ENCODE measurements around the gene CD1E. TPM values are rescaled to one million over a fixed set of nuclear protein-coding genes. Genes with fewer than 3 reads are reported as not detected.
"Not testable (repeated sequence)": the region's sequence is repeated elsewhere in the genome, so short reads cannot be mapped to it uniquely, and the experiment has no call there.

CD1E gene
- total RNA-seq, 2 experiments from 2014 or later, result not detected

DNA sequence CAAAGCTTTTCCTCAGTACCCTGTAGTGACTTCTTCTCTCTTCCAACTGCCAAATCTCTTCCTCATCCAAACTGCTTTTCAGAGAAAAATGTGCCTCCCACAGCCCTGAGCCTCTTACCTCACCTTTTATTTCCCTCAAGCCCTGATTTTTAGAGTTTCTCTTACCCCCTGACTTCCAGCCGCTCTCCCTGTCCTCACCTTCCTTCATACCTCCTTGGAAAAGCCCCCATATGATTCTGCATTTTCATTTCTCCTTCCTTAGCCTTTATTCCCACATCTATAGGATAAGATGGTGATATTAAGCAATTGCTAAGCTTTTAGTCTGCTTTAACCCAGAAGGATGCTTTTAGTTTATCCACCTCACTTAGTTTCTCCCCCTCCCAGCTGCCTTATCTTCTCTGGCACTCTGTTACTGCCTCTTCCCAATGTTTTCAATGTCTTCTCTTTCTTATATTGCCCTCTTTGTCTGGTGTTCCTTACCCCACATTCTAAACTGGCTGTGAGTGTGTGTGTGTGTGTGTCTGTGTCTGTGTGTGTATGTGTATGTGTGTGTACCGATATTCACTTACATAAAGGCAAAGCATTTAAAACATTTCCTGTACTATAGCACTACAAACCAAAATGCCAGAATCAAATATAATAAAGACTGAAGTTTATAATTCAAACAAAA, 22.1 kb upstream of the CD1E start, which contains the start of gene CD1B:
CD1B (minus strand) TSS at position 51 of the 670 bp plus-strand sequence. CDS start 108 bp downstream, outside the sequence.
- H3K4me1 Mint-ChIP-seq, result peaks cover 15% of the 10 kb centered on the region
- ATAC-seq (no peak), DNase-seq (no peak)
- ChIA-PET POLR2A (no interaction called here), CTCF (interaction anchor here (1.0 kb wide), 1 partner anchor 127 kb away, joined by 6 read pairs; no protein-coding TSS in a partner anchor)
- intact Hi-C loops (cut with DNase I, micrococcal nuclease), result loop anchor here (2.0 to 5.0 kb wide), 3 partner anchors 84 to 127 kb away; no protein-coding TSS in a partner anchor
- H3K4me3 Mint-ChIP-seq, result no peak within 1 kb of the TSS
- peaks cover 2% of the 10 kb centered on the region for H3K27me3 Mint-ChIP-seq
- H3K36me3 Mint-ChIP-seq (ENCODE audit: low read depth), result no peaks in the 10 kb centered on the region
- no peak within 1 kb of the TSS for H3K27ac Mint-ChIP-seq
- H3K9me3 Mint-ChIP-seq (ENCODE audit: low read depth), result no peaks in the 10 kb centered on the region

DNA sequence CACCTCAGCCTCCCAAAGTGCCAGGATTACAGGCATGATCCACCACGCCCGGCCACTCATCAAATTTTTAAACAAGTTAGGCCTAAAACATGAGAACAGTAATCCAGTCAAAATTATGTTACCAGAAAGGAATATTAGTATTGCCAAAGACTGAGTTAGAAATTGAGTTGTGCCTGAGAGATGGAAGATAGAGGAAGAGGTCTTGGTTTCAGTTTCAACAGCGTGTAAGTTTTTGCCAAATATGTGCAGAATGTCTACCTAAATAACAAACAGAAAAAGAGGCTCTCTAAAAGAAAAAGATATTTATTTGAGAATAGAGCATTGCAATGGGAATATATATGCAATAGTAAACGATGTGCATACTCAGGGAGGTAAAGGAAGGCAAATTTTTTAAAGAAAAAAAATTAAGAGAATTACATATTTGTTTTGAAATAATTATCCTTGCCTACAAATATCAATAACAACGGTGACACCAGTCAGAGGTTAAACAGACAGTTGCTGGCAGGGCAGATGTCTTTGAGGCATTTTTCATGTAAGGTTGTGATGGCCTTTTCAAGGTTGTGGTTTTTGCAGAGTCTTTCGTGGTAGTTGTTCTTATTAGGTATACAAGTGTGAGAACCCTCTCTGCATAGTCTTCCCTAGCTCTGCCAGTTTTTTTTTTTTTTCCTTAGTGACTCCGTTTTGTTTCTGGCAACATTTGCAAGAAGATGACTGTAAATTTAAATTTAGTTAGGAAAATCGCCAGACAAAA, 20.1 kb upstream of the CD1E start:
- H3K9me3 Mint-ChIP-seq (ENCODE audit: low read depth), result peaks cover 8% of the 10 kb centered on the region
- intact Hi-C loops (cut with DNase I, micrococcal nuclease), result loop anchor here in 1 of 2 experiments (5.0 kb wide), 1 partner anchor 86 kb away; no protein-coding TSS in a partner anchor
- peaks cover 15% of the 10 kb centered on the region for H3K4me1 Mint-ChIP-seq
- ChIA-PET CTCF (interaction anchor here (0.6 to 0.7 kb wide), 2 partner anchors 130 to 178 kb away, joined by 3 read pairs; no protein-coding TSS in a partner anchor), POLR2A (no interaction called here)
- H3K4me3 Mint-ChIP-seq, result no peak overlapping the region
- H3K36me3 Mint-ChIP-seq (ENCODE audit: low read depth), result no peaks in the 10 kb centered on the region
- ATAC-seq (no peak), DNase-seq (no peak)
- peaks cover under 1% of the 10 kb centered on the region for H3K27me3 Mint-ChIP-seq
- H3K27ac Mint-ChIP-seq, result no peak overlapping the region

DNA sequence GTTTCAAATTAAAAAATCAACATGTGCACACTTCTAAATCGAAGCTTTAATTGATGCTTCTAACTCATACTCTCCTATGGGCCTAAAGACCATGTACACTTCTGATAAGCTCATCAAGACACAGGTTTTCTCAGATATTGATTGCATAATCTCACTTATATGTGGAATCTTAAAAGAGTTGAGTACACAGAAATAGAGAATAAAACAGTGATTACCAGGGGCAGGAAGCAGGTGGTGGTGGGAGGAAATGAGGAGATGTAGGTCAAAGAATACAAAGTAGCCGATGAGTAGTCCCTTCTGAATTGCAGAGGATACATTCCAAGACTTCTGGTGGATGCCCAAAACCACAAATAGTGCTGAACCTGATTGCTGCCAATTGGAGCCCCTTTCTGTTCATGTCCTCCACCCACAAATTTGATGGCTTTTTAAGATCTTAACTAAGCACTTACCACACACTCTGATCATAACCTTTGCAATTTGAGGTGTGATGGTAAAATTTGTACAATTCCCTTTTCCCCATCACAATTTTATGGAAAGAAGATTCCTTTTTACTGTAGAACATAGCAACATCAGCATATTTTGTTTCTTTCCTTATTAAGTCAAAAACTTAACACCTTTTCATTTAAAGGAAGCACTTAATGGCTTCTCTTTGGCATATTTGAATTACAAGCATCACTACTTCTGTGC, 19.0 kb upstream of the CD1E start:
- H3K36me3 Mint-ChIP-seq (ENCODE audit: low read depth), result no peaks in the 10 kb centered on the region
- peaks cover 15% of the 10 kb centered on the region for H3K4me1 Mint-ChIP-seq
- H3K4me3 Mint-ChIP-seq, result no peak overlapping the region
- peaks cover 14% of the 10 kb centered on the region for H3K9me3 Mint-ChIP-seq (ENCODE audit: low read depth)
- intact Hi-C loops (cut with DNase I, micrococcal nuclease), result loop anchor here in 1 of 2 experiments (5.0 kb wide), 1 partner anchor 87 kb away; no protein-coding TSS in a partner anchor
- peaks cover 4% of the 10 kb centered on the region for H3K27me3 Mint-ChIP-seq
- ChIA-PET CTCF (no interaction called here), POLR2A (no interaction called here)
- DNase-seq (no peak), ATAC-seq (no peak)
- no peak overlapping the region for H3K27ac Mint-ChIP-seq

DNA sequence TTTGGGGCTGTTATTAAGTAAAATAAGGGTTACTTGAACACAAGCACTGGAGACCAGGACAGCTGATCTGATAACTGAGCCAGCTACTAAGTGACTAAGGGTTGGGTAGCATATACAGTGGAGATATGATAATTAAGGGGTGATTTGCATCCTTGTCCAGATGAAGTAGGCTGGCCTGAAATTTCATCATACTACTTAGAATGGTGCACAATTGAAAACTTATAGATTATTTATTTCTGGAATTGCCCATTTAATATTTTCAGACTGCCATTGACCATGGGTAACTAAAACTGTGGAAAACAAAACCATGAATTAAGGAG, 18.5 kb upstream of the CD1E start:
- H3K36me3 Mint-ChIP-seq (ENCODE audit: low read depth), result no peaks in the 10 kb centered on the region
- peaks cover 14% of the 10 kb centered on the region for H3K9me3 Mint-ChIP-seq (ENCODE audit: low read depth)
- no peak overlapping the region for H3K27ac Mint-ChIP-seq
- intact Hi-C loops (cut with DNase I, micrococcal nuclease), result no loop called here
- CTCF ChIA-PET, result interaction anchor here (0.6 kb wide), 1 partner anchor 1671 kb away, joined by 4 read pairs; no protein-coding TSS in a partner anchor
- DNase-seq (no peak), ATAC-seq (no peak)
- no peak overlapping the region for H3K4me3 Mint-ChIP-seq
- peaks cover 4% of the 10 kb centered on the region for H3K27me3 Mint-ChIP-seq
- peaks cover 15% of the 10 kb centered on the region for H3K4me1 Mint-ChIP-seq
- POLR2A ChIA-PET, result no interaction called here

DNA sequence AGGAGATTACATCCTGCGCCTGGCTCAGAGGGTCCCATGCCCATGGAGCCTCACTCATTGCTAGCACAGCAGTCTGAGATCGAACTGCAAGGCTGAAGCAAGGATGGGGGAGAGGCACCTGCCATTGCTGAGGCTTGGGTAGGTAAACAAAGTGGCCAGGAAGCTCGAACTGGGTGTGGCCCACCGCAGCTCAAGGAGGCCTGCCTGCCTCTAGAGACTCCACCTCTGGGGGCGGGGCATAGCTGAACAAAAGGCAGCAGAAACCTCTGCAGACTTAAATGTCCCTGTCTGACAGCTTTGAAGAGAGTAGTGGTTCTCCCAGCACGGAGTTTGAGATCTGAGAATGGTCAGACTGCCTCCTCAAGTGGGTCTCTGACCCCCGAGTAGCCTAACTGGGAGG, 17.3 kb upstream of the CD1E start:
- Mint-ChIP-seq H3K9me3 (ENCODE audit: low read depth) (peaks cover 15% of the 10 kb centered on the region), H3K4me1 (peaks cover 15% of the 10 kb centered on the region)
- CTCF ChIA-PET; H3K36me3 Mint-ChIP-seq (ENCODE audit: low read depth); H3K4me3 Mint-ChIP-seq; H3K27me3 Mint-ChIP-seq; H3K27ac Mint-ChIP-seq; ATAC-seq; POLR2A ChIA-PET; intact Hi-C loops (cut with DNase I, micrococcal nuclease): not testable (repeated sequence)
- peak; percentile 20 for DNase-seq

DNA sequence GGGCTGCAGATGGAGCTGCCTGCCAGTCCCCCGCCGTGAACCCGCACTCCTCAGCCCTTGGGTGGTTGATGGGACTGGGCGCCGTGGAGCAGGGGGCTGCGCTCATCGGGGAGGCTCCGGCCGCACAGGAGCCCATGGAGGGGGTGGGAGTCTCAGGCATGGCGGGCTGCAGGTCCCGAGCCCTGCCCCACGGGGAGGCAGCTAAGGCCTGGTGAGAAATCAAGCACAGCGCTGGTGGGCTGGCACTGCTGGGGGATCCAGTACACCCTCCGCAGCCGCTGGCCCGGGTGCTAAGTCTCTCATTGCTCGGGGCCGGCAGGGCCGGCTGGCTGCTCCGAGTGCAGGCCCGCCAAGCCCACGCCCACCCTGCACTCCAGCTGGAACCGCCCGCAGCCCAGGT, 4.7 kb upstream of the CD1E start:
- intact Hi-C loops (cut with DNase I, micrococcal nuclease); H3K27ac Mint-ChIP-seq; POLR2A ChIA-PET; ATAC-seq; CTCF ChIA-PET; DNase-seq; H3K36me3 Mint-ChIP-seq (ENCODE audit: low read depth); H3K27me3 Mint-ChIP-seq; H3K4me1 Mint-ChIP-seq; H3K9me3 Mint-ChIP-seq (ENCODE audit: low read depth); H3K4me3 Mint-ChIP-seq: not testable (repeated sequence)

DNA sequence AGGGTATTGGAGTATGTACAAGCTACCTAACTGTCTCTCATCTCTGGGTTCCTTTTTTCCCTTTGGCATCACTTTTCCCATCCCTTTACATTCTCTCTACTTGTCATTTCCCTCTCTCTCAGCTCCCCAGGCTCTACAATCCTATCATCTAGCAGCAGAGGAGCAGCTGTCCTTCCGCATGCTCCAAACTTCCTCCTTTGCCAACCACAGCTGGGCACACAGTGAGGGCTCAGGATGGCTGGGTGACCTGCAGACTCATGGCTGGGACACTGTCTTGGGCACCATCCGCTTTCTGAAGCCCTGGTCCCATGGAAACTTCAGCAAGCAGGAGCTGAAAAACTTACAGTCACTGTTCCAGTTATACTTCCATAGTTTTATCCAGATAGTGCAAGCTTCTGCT, 561 bp downstream of the CD1E start:
- DNase-seq (no peak), ATAC-seq (no peak)
- H3K4me3 Mint-ChIP-seq, result no peak overlapping the region
- peaks cover 28% of the 10 kb centered on the region for H3K27me3 Mint-ChIP-seq
- ChIA-PET CTCF (interaction anchor here (1.4 kb wide), 1 partner anchor 12 kb away, joined by 5 read pairs; no protein-coding TSS in a partner anchor), POLR2A (no interaction called here)
- peaks cover 3% of the 10 kb centered on the region for H3K4me1 Mint-ChIP-seq
- no peak overlapping the region for H3K27ac Mint-ChIP-seq
- no peaks in the 10 kb centered on the region for H3K36me3 Mint-ChIP-seq (ENCODE audit: low read depth)
- no peaks in the 10 kb centered on the region for H3K9me3 Mint-ChIP-seq (ENCODE audit: low read depth)
- intact Hi-C loops (cut with DNase I, micrococcal nuclease), result no loop called here

DNA sequence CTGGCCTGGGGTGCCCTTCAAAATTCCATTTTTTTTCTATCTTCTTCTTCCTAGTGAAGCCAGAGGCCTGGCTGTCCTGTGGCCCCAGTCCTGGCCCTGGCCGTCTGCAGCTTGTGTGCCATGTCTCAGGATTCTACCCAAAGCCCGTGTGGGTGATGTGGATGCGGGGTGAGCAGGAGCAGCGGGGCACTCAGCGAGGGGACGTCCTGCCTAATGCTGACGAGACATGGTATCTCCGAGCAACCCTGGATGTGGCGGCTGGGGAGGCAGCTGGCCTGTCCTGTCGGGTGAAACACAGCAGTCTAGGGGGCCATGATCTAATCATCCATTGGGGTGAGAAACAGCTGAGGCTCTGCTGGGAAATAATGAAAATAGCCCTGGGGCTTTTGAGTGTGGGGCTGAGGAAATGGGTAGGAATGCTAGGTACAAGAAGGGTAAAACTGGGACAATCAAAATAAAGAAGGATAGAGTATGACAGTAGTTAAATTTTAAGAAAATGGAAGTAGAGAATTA, 2.1 kb downstream of the CD1E start:
- H3K27me3 Mint-ChIP-seq, result peaks cover 29% of the 10 kb centered on the region
- no peaks in the 10 kb centered on the region for H3K9me3 Mint-ChIP-seq (ENCODE audit: low read depth)
- no peak overlapping the region for H3K4me3 Mint-ChIP-seq
- no peaks in the 10 kb centered on the region for H3K36me3 Mint-ChIP-seq (ENCODE audit: low read depth)
- ChIA-PET POLR2A (no interaction called here), CTCF (interaction anchor here (0.7 kb wide), 1 partner anchor 28 kb away, joined by 3 read pairs; no protein-coding TSS in a partner anchor)
- H3K27ac Mint-ChIP-seq, result no peak overlapping the region
- intact Hi-C loops (cut with DNase I, micrococcal nuclease), result no loop called here
- ATAC-seq, result no peak
- peaks cover 3% of the 10 kb centered on the region for H3K4me1 Mint-ChIP-seq
- DNase-seq, result no peak

DNA sequence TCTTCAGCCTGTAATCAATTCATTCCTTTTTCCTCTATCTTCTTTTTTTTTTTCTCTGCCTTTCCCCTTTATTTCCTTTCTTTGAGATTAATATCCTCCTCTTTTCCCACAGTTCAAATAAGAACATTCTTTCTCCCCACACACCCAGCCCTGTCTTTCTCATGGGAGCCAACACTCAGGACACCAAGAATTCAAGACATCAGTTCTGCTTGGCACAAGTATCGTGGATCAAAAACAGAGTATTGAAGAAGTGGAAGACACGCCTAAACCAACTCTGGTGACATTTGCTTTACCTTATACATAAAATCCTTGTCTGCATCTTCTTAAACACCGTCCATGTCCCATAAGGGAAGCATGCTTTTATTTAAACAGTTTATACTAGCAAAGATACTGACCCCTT, 2.9 kb downstream of the CD1E start:
- Mint-ChIP-seq H3K4me1 (peaks cover 3% of the 10 kb centered on the region), H3K36me3 (ENCODE audit: low read depth) (no peaks in the 10 kb centered on the region), H3K9me3 (ENCODE audit: low read depth) (no peaks in the 10 kb centered on the region), H3K4me3 (no peak overlapping the region), H3K27ac (no peak overlapping the region), H3K27me3 (peaks cover 29% of the 10 kb centered on the region)
- ChIA-PET CTCF (interaction anchor here (0.7 kb wide), 1 partner anchor 27 kb away, joined by 3 read pairs; no protein-coding TSS in a partner anchor), POLR2A (no interaction called here)
- ATAC-seq (no peak), DNase-seq (no peak)
- intact Hi-C loops (cut with DNase I, micrococcal nuclease), result no loop called here

DNA sequence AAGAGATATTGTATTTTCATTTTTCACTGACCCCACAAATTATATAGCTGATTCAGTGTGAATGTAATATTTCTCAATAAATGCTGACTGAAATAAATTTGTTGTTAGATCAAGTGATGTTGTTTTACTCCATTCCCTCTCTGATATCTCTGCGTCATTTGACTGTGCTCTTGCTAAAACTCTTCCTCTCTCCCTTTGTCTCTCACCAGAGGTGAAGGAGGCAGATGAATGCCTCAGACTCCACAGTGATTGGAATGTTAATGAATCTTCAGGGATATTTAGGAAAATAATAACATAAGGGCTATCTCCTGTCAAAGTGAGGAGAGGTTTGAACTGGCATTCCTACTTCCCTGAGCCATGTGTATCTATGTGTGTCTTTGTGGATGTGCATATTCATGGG, 3.7 kb downstream of the CD1E start:
- Mint-ChIP-seq H3K9me3 (ENCODE audit: low read depth) (no peaks in the 10 kb centered on the region), H3K4me3 (no peak overlapping the region), H3K27me3 (peaks cover 29% of the 10 kb centered on the region), H3K4me1 (peaks cover 3% of the 10 kb centered on the region), H3K36me3 (ENCODE audit: low read depth) (no peaks in the 10 kb centered on the region), H3K27ac (no peak overlapping the region)
- DNase-seq (no peak), ATAC-seq (no peak)
- CTCF ChIA-PET, result no interaction called here
- intact Hi-C loops (cut with DNase I, micrococcal nuclease), result no loop called here
- POLR2A ChIA-PET, result no interaction called here

DNA sequence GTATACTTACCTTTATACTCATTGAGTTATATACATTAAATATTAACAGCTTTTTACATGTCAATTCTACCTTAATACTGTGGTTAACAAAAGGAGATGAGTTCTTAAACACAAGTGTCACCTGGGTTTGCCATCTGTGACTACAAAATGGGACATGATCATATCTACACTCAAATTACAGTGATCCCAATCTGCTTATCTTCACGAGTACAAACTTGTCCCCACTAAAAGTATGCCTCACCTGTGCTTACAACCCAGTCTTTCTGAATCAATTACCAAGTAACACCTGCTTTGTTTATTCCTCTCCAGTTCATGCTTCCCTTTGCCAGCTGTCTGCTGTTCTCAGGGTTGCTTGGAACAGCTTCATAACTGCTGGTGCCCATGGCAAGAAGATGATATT, 8.8 kb downstream of the CD1E start:
- no peak for ATAC-seq
- H3K4me1 Mint-ChIP-seq, result no peaks in the 10 kb centered on the region
- H3K27me3 Mint-ChIP-seq, result peaks cover 12% of the 10 kb centered on the region
- CTCF ChIA-PET, result no interaction called here
- H3K27ac Mint-ChIP-seq, result no peak overlapping the region
- no peaks in the 10 kb centered on the region for H3K36me3 Mint-ChIP-seq (ENCODE audit: low read depth)
- H3K9me3 Mint-ChIP-seq (ENCODE audit: low read depth), result no peaks in the 10 kb centered on the region
- intact Hi-C loops (cut with DNase I, micrococcal nuclease), result no loop called here
- POLR2A ChIA-PET, result no interaction called here
- no peak overlapping the region for H3K4me3 Mint-ChIP-seq
- no peak for DNase-seq
